Measurements from ENCODE around the gene TEF. TPM values are rescaled to one million over a fixed set of nuclear protein-coding genes. Genes with fewer than 3 reads are reported as not detected.

The TEF gene
- total and polyA plus RNA-seq, 2 donors = 5.0 to 5.4 TPM

GRCh38 chr22:41403532-41404318 lies 22.0 kb downstream of the TEF start:
- Histone ChIP-seq H3K4me3 (ENCODE audit: low read length in 2 of 2) (no peak overlapping the region), H3K27me3 (ENCODE audit: control insufficient read depth in 2 of 2, insufficient read depth in 1 of 2, low read length in 1 of 2) (no peaks in the 10 kb centered on the region), H3K4me1 (ENCODE audit: control insufficient read depth in 2 of 2, insufficient read depth in 2 of 2, low read length in 2 of 2) (peaks cover 0 to 10% of the 10 kb centered on the region in 2 donors), H3K36me3 (ENCODE audit: control insufficient read depth in 2 of 2, insufficient read depth in 2 of 2, low read length in 1 of 2) (no peaks in the 10 kb centered on the region), H3K27ac (ENCODE audit: low read depth in 1 of 2, low read length in 1 of 2) (no peak overlapping the region), H3K9me3 (ENCODE audit: control insufficient read depth in 2 of 2, insufficient read depth in 1 of 2, low read length in 1 of 2) (no peaks in the 10 kb centered on the region)
- WGBS = 32% methylated on average over 18 of the region's 18 CpGs
- DNase-seq (ENCODE audit: low read depth in 6 of 9, low spot score in 9 of 9) = peak; percentile 48 to 88 (median 77)

- Histone ChIP-seq H3K36me3 (ENCODE audit: control insufficient read depth in 2 of 2, insufficient read depth in 2 of 2, low read length in 1 of 2) (no peaks in the 10 kb centered on the region), H3K9me3 (ENCODE audit: control insufficient read depth in 2 of 2, insufficient read depth in 1 of 2, low read length in 1 of 2) (no peaks in the 10 kb centered on the region), H3K4me3 (ENCODE audit: low read length in 2 of 2) (no peak overlapping the region), H3K4me1 (ENCODE audit: control insufficient read depth in 2 of 2, insufficient read depth in 2 of 2, low read length in 2 of 2) (peaks cover 0 to 10% of the 10 kb centered on the region in 2 donors), H3K27me3 (ENCODE audit: control insufficient read depth in 2 of 2, insufficient read depth in 1 of 2, low read length in 1 of 2) (no peaks in the 10 kb centered on the region), H3K27ac (ENCODE audit: low read depth in 1 of 2, low read length in 1 of 2) (no peak overlapping the region)
- peak in 2 of 9 donors; percentile 14 to 36 for DNase-seq (ENCODE audit: low read depth in 6 of 9, low spot score in 9 of 9)
- WGBS = 80% methylated on average over 8 of the region's 8 CpGs
Measured at GRCh38 chr22:41405588-41405987, 23.8 kb downstream of the TEF start.

- Histone ChIP-seq H3K9me3 (ENCODE audit: control insufficient read depth in 2 of 2, insufficient read depth in 1 of 2, low read length in 1 of 2) (no peaks in the 10 kb centered on the region), H3K36me3 (ENCODE audit: control insufficient read depth in 2 of 2, insufficient read depth in 2 of 2, low read length in 1 of 2) (no peaks in the 10 kb centered on the region), H3K27ac (ENCODE audit: low read depth in 1 of 2, low read length in 1 of 2) (no peak overlapping the region), H3K4me3 (ENCODE audit: low read length in 2 of 2) (no peak overlapping the region), H3K4me1 (ENCODE audit: control insufficient read depth in 2 of 2, insufficient read depth in 2 of 2, low read length in 2 of 2) (peaks cover 3 to 17% of the 10 kb centered on the region in 2 donors), H3K27me3 (ENCODE audit: control insufficient read depth in 2 of 2, insufficient read depth in 1 of 2, low read length in 1 of 2) (no peaks in the 10 kb centered on the region)
- no peak for DNase-seq (ENCODE audit: low read depth in 6 of 9, low spot score in 9 of 9)
Measured at GRCh38 chr22:41406410-41406809, 24.7 kb downstream of the TEF start.

GRCh38 chr22:41407433-41407832 lies 25.7 kb downstream of the TEF start:
- H3K4me1 ChIP-seq (ENCODE audit: control insufficient read depth in 2 of 2, insufficient read depth in 2 of 2, low read length in 2 of 2) = peaks cover 7 to 27% of the 10 kb centered on the region in 2 donors

DNA sequence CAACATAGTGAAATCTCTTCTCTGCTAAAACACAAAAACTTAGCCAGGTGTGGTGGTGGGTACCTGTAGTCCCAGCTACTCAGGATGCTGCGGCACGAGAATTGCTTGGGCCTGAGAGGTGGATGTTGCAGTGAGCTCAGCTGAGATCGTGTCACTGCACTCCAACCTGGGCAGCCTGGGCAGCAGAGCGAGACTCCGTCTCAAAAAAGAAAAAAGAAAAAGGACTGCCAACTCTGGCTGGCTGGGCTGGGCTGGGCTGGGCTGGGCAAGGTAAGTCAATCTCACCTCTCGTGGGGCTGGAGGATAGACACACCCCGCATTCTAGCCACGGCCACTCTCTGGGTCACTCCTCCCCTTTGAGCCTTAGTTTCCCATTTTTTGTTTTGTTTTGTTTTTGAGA lies 26.9 kb downstream of the TEF start:
- DNase-seq (ENCODE audit: low read depth in 6 of 9, low spot score in 9 of 9) = no peak
- peaks cover 12 to 33% of the 10 kb centered on the region in 2 donors for H3K4me1 ChIP-seq (ENCODE audit: control insufficient read depth in 2 of 2, insufficient read depth in 2 of 2, low read length in 2 of 2)
- no peaks in the 10 kb centered on the region for H3K36me3 ChIP-seq (ENCODE audit: control insufficient read depth in 2 of 2, insufficient read depth in 2 of 2, low read length in 1 of 2)
- H3K4me3 ChIP-seq (ENCODE audit: low read length in 2 of 2) = no peak overlapping the region
- H3K9me3 ChIP-seq (ENCODE audit: control insufficient read depth in 2 of 2, insufficient read depth in 1 of 2, low read length in 1 of 2) = no peaks in the 10 kb centered on the region
- 95% methylated on average over 8 of the region's 8 CpGs for WGBS
- H3K27ac ChIP-seq (ENCODE audit: low read depth in 1 of 2, low read length in 1 of 2) = peak overlapping the region in 1 of 2 donors; percentile 18
- H3K27me3 ChIP-seq (ENCODE audit: control insufficient read depth in 2 of 2, insufficient read depth in 1 of 2, low read length in 1 of 2) = no peaks in the 10 kb centered on the region

More at GRCh38 chr22:41407433-41407832, 25.7 kb downstream of the TEF start:
- DNase-seq (ENCODE audit: low read depth in 6 of 9, low spot score in 9 of 9) = no peak
- Histone ChIP-seq H3K4me3 (ENCODE audit: low read length in 2 of 2) (no peak overlapping the region), H3K27me3 (ENCODE audit: control insufficient read depth in 2 of 2, insufficient read depth in 1 of 2, low read length in 1 of 2) (no peaks in the 10 kb centered on the region), H3K36me3 (ENCODE audit: control insufficient read depth in 2 of 2, insufficient read depth in 2 of 2, low read length in 1 of 2) (no peaks in the 10 kb centered on the region), H3K9me3 (ENCODE audit: control insufficient read depth in 2 of 2, insufficient read depth in 1 of 2, low read length in 1 of 2) (no peaks in the 10 kb centered on the region), H3K27ac (ENCODE audit: low read depth in 1 of 2, low read length in 1 of 2) (no peak overlapping the region)
- 97% methylated on average over 3 of the region's 3 CpGs for WGBS

DNA sequence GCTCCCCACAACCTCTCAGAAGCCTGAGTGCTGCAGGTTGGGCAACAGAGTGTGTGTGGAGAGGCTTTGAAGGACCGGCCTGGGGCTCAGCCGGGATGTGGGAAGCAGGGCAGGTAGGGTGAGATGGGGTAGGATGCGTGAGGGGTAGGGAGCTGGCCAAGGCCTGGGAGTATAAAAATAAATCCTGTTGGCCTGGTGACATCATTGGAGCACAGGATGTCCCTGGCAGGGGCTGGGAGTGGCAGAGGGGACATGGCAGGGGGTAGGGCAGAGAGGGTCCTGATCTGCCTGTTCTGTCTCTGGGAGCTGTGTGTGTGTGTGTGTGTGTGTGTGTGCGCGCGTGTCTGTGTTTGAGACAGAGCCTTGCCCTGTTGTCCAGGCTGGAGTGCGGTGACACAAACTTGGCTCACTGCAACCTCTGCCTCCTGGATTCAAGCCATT lies 28.6 kb downstream of the TEF start:
- Histone ChIP-seq H3K9me3 (ENCODE audit: control insufficient read depth in 2 of 2, insufficient read depth in 1 of 2, low read length in 1 of 2) (no peaks in the 10 kb centered on the region), H3K27me3 (ENCODE audit: control insufficient read depth in 2 of 2, insufficient read depth in 1 of 2, low read length in 1 of 2) (no peaks in the 10 kb centered on the region), H3K4me3 (ENCODE audit: low read length in 2 of 2) (no peak overlapping the region), H3K27ac (ENCODE audit: low read depth in 1 of 2, low read length in 1 of 2) (no peak overlapping the region), H3K36me3 (ENCODE audit: control insufficient read depth in 2 of 2, insufficient read depth in 2 of 2, low read length in 1 of 2) (no peaks in the 10 kb centered on the region), H3K4me1 (ENCODE audit: control insufficient read depth in 2 of 2, insufficient read depth in 2 of 2, low read length in 2 of 2) (peaks cover 18 to 42% of the 10 kb centered on the region in 2 donors)
- 81% methylated on average over 7 of the region's 7 CpGs for WGBS
- DNase-seq (ENCODE audit: low read depth in 6 of 9, low spot score in 9 of 9) = no peak

DNA sequence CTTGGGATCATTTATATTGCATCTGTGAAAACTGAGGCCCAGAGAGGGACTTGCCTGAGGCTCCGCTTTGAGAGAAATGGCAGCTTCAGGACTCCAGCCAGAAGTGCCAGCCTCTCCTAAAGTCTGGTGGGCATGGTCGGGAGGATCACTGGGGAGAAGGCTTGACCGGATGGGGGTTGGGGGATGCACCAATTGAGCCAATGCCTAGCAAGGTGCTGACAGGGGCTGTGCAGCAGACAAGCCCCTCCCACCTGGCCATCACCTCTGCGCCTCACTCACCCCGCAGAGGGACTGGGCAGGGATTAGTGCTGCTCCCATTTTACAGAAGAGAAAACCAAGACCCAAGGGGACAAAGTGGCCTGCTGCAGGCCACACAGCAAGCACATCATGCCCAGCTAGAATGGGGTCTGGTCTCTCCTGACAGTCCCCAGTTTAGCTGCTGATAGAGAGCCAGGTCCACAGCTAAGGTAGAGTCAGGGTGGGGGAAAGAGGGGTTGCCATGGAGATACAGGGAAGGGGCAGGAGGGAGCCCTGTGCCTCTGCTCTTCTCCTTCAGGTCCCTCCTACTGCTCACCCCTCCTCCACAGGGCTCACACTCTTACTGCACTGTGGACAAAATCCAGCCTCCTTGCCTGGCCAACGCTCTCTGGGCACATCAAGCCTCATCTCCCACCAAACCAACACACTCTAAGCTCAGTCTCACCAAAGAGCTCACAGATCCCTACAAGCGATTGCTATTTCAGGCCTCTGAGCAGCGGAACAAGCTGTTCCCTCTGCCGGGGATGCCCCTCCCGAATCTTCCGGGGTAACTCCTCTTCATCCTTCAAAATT lies 29.5 kb downstream of the TEF start:
- Histone ChIP-seq H3K27ac (ENCODE audit: low read depth in 1 of 2, low read length in 1 of 2) (peak overlapping the region; percentile 53 to 73), H3K36me3 (ENCODE audit: control insufficient read depth in 2 of 2, insufficient read depth in 2 of 2, low read length in 1 of 2) (no peaks in the 10 kb centered on the region), H3K9me3 (ENCODE audit: control insufficient read depth in 2 of 2, insufficient read depth in 1 of 2, low read length in 1 of 2) (no peaks in the 10 kb centered on the region), H3K27me3 (ENCODE audit: control insufficient read depth in 2 of 2, insufficient read depth in 1 of 2, low read length in 1 of 2) (no peaks in the 10 kb centered on the region), H3K4me3 (ENCODE audit: low read length in 2 of 2) (no peak overlapping the region), H3K4me1 (ENCODE audit: control insufficient read depth in 2 of 2, insufficient read depth in 2 of 2, low read length in 2 of 2) (peaks cover 22 to 43% of the 10 kb centered on the region in 2 donors)
- WGBS = 97% methylated on average over 11 of the region's 11 CpGs
- DNase-seq (ENCODE audit: low read depth in 6 of 9, low spot score in 9 of 9) = peak in 2 of 9 donors; percentile 9 to 29

DNA sequence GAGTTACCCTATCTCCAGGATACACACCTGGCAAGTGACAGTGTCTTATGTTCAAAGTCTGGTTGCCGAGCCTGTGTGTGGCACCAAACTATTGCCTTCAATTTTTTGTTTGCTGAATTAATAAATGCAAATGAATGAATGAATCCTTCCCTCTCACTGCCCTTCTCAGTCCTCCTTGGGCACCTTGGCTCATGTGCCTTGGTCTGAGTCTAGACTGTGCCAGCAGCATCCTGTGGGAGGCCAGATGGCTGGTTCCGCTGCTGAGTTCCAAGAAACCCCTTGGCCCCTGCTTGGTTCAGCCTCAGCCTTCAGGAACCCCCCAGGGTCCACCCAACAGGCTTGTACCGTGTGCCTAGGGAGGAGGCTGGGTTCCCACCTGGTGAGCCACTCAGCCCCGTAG lies 33.8 kb downstream of the TEF start:
- Histone ChIP-seq H3K9me3 (ENCODE audit: control insufficient read depth in 2 of 2, insufficient read depth in 1 of 2, low read length in 1 of 2) (no peaks in the 10 kb centered on the region), H3K36me3 (ENCODE audit: control insufficient read depth in 2 of 2, insufficient read depth in 2 of 2, low read length in 1 of 2) (peaks cover 0 to 6% of the 10 kb centered on the region in 2 donors), H3K4me1 (ENCODE audit: control insufficient read depth in 2 of 2, insufficient read depth in 2 of 2, low read length in 2 of 2) (peaks cover 22 to 40% of the 10 kb centered on the region in 2 donors), H3K27ac (ENCODE audit: low read depth in 1 of 2, low read length in 1 of 2) (no peak overlapping the region), H3K4me3 (ENCODE audit: low read length in 2 of 2) (no peak overlapping the region), H3K27me3 (ENCODE audit: control insufficient read depth in 2 of 2, insufficient read depth in 1 of 2, low read length in 1 of 2) (no peaks in the 10 kb centered on the region)
- no peak for DNase-seq (ENCODE audit: low read depth in 6 of 9, low spot score in 9 of 9)
- 98% methylated on average over 4 of the region's 4 CpGs for WGBS
